Measurements from ENCODE around the gene TIAL1. TPM values are rescaled to one million over a fixed set of nuclear protein-coding genes. Genes with fewer than 3 reads are reported as not detected.

TIAL1 gene
- polyA plus RNA-seq, 3 donors: 6.7 to 118 (median 7.2) TPM

DNA sequence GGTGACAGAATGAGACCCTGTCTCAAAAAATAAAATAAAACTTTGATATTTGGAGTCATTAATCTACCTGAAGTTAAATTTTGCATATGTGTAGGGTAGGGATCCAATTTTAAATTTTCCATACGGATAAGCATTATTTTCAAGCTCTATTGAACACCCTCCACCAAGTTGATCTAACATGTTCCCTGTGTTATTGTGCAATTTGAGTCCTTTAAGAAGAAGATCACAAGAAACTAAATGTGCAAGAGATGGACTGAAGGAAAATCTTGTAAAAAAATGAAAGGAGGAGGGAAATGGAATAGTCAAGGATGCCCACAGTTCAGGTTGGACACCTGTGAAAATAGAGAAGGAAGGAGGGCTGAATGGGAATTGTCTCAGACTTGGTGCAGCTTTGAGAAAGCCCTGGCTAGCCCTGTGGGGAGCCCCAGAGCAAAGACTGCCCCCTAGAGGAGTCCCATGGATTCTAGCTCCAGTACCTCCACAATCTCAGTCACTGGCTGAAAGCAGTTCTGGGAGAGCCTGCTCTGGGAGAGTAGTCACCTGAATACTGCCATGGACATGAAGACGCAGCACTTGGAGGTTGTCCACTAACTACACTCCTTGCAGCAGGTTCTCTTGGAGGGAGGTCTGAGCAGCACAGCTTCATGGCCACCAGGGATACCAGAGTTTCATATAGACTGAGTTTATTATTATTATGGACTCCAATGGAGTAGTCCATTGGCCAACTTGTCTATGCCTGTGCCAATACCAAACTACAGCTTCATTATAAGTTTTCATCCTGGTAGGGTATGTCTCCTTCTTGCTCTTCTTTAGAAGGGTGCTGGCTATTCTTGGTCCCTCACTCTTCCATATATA is 5.7 kb upstream of the TIAL1 start:
- H3K79me2 ChIP-seq (ENCODE audit: insufficient read depth, low read length): no peaks in the 10 kb centered on the region
- H3K27me3 ChIP-seq (ENCODE audit: control insufficient read depth in 2 of 2, insufficient read depth in 2 of 2, low read length in 2 of 2): no peaks in the 10 kb centered on the region
- no peak overlapping the region for H3K4me3 Mint-ChIP-seq
- WGBS (ENCODE audit: insufficient coverage): no CpG with 5 or more reads among the region's 2 CpGs
- H3K9me3 Mint-ChIP-seq: peaks cover 0 to 2% (median 0%) of the 10 kb centered on the region in 7 donors
- TF ChIP-seq CTCF (IDR thresholded peaks at IDR 0.05): peak; percentile 57
- no peak overlapping the region for H2AFZ ChIP-seq (ENCODE audit: insufficient read depth, low read depth, low read length, poor library complexity, severe bottlenecking)
- H3K27me3 Mint-ChIP-seq (ENCODE audit: low read depth in 3 of 3): peaks cover 0 to 3% (median 2%) of the 10 kb centered on the region in 3 donors
- H4K20me1 ChIP-seq (ENCODE audit: insufficient read depth, low read length): no peaks in the 10 kb centered on the region
- peaks cover 4 to 5% of the 10 kb centered on the region in 2 donors for H3K4me1 ChIP-seq (ENCODE audit: control insufficient read depth in 1 of 2, insufficient read depth in 2 of 2, low read length in 2 of 2)
- H3K4me2 ChIP-seq (replicated peaks; ENCODE audit: extremely low read depth, low read length, poor library complexity, severe bottlenecking): no peak overlapping the region
- no peaks in the 10 kb centered on the region for H3K36me3 Mint-ChIP-seq
- H3K27ac ChIP-seq (ENCODE audit: low read depth in 1 of 2, low read length in 2 of 2): no peak overlapping the region
- no peak overlapping the region for H3K9ac ChIP-seq (ENCODE audit: insufficient read depth, low read length, poor library complexity, severe bottlenecking)
- no peaks in the 10 kb centered on the region for H3K36me3 ChIP-seq (replicated peaks in 1 of 2; ENCODE audit: control insufficient read depth in 1 of 2, insufficient read depth in 2 of 2, low read length in 2 of 2)
- DNase-seq: peak; percentile 11 to 46 (median 32)
- no peak overlapping the region for H3K27ac Mint-ChIP-seq
- H3K9me3 ChIP-seq (replicated peaks in 1 of 2; ENCODE audit: control insufficient read depth in 1 of 2, insufficient read depth in 1 of 2, low read length in 2 of 2): no peaks in the 10 kb centered on the region
- H3K4me3 ChIP-seq (replicated peaks in 1 of 3; ENCODE audit: low read depth in 2 of 3, low read length in 3 of 3): no peak overlapping the region
- H3K4me1 Mint-ChIP-seq: peaks cover 4% of the 10 kb centered on the region
- intact Hi-C loops (cut with micrococcal nuclease): no loop called here

GRCh38 chr10:119598397-119598796 is 1.6 kb upstream of the TIAL1 start:
- TF ChIP-seq CTCF (IDR thresholded peaks at IDR 0.05): no peak
- Histone ChIP-seq H3K4me1 (ENCODE audit: control insufficient read depth in 1 of 2, insufficient read depth in 2 of 2, low read length in 2 of 2) (peaks cover 29 to 36% of the 10 kb centered on the region in 2 donors), H4K20me1 (ENCODE audit: insufficient read depth, low read length) (peaks cover 19% of the 10 kb centered on the region), H3K4me2 (replicated peaks; ENCODE audit: extremely low read depth, low read length, poor library complexity, severe bottlenecking) (no peak overlapping the region), H3K79me2 (ENCODE audit: insufficient read depth, low read length) (peaks cover 29% of the 10 kb centered on the region), H3K9me3 (replicated peaks in 1 of 2; ENCODE audit: control insufficient read depth in 1 of 2, insufficient read depth in 1 of 2, low read length in 2 of 2) (no peaks in the 10 kb centered on the region), H3K27me3 (ENCODE audit: control insufficient read depth in 2 of 2, insufficient read depth in 2 of 2, low read length in 2 of 2) (no peaks in the 10 kb centered on the region), H2AFZ (ENCODE audit: insufficient read depth, low read depth, low read length, poor library complexity, severe bottlenecking) (no peak overlapping the region), H3K9ac (ENCODE audit: insufficient read depth, low read length, poor library complexity, severe bottlenecking) (no peak overlapping the region), H3K27ac (ENCODE audit: low read depth in 1 of 2, low read length in 2 of 2) (no peak overlapping the region), H3K4me3 (replicated peaks in 1 of 3; ENCODE audit: low read depth in 2 of 3, low read length in 3 of 3) (no peak overlapping the region), H3K36me3 (replicated peaks in 1 of 2; ENCODE audit: control insufficient read depth in 1 of 2, insufficient read depth in 2 of 2, low read length in 2 of 2) (no peaks in the 10 kb centered on the region)
- DNase-seq: no peak
- Mint-ChIP-seq H3K36me3 (peaks cover 5 to 6% of the 10 kb centered on the region in 2 donors), H3K4me3 (no peak overlapping the region), H3K4me1 (peaks cover 29% of the 10 kb centered on the region), H3K27me3 (ENCODE audit: low read depth in 3 of 3) (no peaks in the 10 kb centered on the region), H3K9me3 (peaks cover 0 to 3% (median 0%) of the 10 kb centered on the region in 7 donors), H3K27ac (no peak overlapping the region)
- 98% methylated on average over 5 of the region's 7 CpGs for WGBS (ENCODE audit: insufficient coverage)
- intact Hi-C loops (cut with micrococcal nuclease): loop anchor here (5.0 to 10.0 kb wide), 5 partner anchors 54 to 516 kb away; partner anchors contain the start of genes MCMBP (in 2 of the 2), SEC23IP (in 2 of the 2), BAG3 (in 1 of the 2) and EIF3A (in 1 of the 2)

All from CD14-positive monocyte (primary cell).